ENCODE measurements around the gene PLD4.

Gene PLD4

DNA sequence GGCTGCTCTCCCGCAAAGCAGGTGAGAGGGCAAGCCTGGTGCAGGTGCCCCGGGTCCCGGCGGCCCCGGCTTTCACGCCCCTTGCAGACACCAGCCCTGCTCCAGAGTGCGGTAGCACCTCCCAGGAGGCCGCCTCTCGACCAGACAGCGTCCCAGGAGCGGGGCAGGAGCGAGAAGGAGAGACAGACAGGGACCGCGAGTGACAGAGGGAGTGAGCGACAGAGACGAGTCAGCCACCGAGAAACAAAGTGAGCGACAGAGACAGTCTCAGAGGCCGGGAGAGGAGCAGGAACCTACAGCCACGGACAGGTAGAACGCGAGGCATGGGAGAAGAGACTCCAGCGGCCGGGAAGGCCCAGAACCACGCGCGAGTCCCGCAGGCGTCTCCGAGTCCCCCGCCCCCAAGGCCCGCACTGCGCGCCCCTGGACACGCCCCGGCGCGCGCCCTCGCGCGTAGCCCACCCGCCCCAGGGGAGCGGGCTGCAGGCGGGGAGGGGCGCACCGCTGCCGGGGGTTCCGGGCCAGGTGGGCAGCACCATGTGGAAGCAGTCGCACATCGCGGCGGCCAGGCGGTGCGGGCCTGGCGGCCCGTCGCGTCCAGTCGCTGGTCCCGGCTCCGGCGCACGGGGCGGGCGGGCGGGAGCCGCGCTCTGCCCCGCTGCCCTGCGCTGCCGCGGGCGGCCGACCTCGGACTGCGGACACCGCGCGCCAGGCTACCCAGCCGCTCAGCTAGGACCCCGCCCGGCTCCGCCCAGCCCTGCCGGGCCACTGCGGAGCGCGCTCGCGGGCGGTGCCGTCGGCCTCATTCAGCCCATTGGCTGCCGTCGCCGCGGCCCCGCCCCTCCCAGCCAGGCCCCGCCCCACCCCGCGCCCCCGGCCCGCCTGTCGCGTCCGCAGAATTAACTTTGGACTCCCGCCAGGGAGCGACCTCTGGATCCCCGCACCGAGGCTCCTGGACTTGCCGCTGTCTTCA lies 53.3 kb downstream of the PLD4 start, which contains the start of gene AHNAK2:
Gene AHNAK2 (minus strand): TSS at position 694 of the 973 bp plus-strand sequence. CDS start 137 bp downstream, at position 557.
- TF ChIP-seq, protein P1, sequence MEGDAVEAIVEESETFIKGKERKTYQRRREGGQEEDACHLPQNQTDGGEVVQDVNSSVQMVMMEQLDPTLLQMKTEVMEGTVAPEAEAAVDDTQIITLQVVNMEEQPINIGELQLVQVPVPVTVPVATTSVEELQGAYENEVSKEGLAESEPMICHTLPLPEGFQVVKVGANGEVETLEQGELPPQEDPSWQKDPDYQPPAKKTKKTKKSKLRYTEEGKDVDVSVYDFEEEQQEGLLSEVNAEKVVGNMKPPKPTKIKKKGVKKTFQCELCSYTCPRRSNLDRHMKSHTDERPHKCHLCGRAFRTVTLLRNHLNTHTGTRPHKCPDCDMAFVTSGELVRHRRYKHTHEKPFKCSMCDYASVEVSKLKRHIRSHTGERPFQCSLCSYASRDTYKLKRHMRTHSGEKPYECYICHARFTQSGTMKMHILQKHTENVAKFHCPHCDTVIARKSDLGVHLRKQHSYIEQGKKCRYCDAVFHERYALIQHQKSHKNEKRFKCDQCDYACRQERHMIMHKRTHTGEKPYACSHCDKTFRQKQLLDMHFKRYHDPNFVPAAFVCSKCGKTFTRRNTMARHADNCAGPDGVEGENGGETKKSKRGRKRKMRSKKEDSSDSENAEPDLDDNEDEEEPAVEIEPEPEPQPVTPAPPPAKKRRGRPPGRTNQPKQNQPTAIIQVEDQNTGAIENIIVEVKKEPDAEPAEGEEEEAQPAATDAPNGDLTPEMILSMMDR (IDR thresholded peaks at IDR 0.05; ENCODE audit: low read depth, low read length): no peak
- H3K4me3 ChIP-seq (ENCODE audit: low read depth, low read length): peak within 1 kb of the TSS; percentile 58

DNA sequence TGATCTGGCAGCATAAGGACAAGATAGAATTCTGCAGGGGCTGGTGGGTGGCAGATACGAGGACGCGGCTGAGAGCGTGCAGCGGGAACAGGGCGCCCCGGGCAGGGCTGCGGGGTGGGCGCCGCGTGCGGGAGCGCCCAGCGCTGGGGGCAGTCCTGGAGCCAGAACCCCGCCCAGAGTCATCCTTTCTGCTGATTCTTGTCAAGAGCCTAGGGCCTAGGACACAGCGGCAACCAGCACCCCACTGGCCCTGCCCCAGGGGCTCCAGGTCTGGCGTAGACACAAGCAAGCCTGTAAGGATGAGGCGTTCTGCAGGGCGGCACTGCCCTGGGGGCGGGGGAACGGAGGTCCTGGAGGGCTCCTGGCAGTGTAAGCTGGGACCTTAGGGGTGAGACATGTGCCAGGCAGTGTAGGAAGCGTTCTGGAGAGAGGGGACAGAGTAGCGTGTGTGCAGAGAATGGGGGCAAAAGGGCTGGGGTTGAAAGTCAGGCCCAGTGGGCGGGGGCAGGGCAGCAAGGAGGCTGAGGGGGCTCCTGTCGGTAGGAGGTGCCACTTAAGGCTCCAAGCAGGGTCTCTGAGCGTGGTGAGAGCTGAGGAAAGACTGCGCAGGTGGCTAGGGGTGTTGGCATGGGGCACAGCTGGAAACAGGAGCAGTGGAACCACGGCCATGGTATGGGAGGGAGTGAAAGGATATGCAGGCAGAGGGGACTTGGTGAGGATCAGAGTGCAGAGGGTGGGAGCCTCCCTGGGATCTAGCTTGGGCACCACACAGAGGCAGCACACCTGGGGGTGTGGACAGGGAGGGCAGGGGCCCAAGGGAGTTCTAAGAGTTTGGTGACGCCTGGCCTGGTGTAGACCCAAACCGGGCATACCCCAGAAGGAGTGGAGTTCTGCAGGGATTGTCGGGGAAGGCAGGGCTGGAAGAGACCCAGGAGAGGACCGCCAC lies 54.3 kb downstream of the PLD4 start:
- peak overlapping the region; percentile 21; the same call in 1 of the 2 replicates for H3K4me3 ChIP-seq (ENCODE audit: low read depth, low read length)
- TF ChIP-seq, protein P1 (IDR thresholded peaks at IDR 0.05; ENCODE audit: low read depth, low read length): no peak

- TF ChIP-seq, protein P1 (IDR thresholded peaks at IDR 0.05; ENCODE audit: low read depth, low read length): no peak
- no peak overlapping the region for H3K4me3 ChIP-seq (ENCODE audit: low read depth, low read length)
These were observed 55.3 kb downstream of the PLD4 start for GRCh38 chr14:104979758-104980610.

GRCh38 chr14:104980611-104981531 lies 56.2 kb downstream of the PLD4 start:
- TF ChIP-seq, protein P1 (IDR thresholded peaks at IDR 0.05; ENCODE audit: low read depth, low read length): no peak
- H3K4me3 ChIP-seq (ENCODE audit: low read depth, low read length): no peak overlapping the region

- TF ChIP-seq, protein P1 (IDR thresholded peaks at IDR 0.05; ENCODE audit: low read depth, low read length): no peak
- H3K4me3 ChIP-seq (ENCODE audit: low read depth, low read length): no peak overlapping the region
These were observed 57.2 kb downstream of the PLD4 start for GRCh38 chr14:104981699-104982541.
